NT2/D1 (cell line): ENCODE results near the gene ARSB.

Source experiments
- DNase-seq: peaks from one replicate; pipeline ENCODE4 v3.0.0-alpha.2; 2011; ENCODE audit warnings: low read depth, low spot score
- H3K27me3 ChIP-seq: 2 replicates; pipeline ENCODE4 v1.6.0; 2011; ENCODE audit warnings: mild to moderate bottlenecking; ENCODE audit not compliant: insufficient read length, insufficient read depth
- H3K36me3 ChIP-seq: 2 replicates; pipeline ENCODE4 v1.6.1; 2011; ENCODE audit warnings: mild to moderate bottlenecking, low read length, mixed read lengths; ENCODE audit not compliant: insufficient read depth, insufficient read length
- H3K4me1 ChIP-seq: 2 replicates; pipeline ENCODE4 v1.5.1; 2011; ENCODE audit not compliant: insufficient read depth, insufficient read length
- H3K4me3 ChIP-seq: 2 replicates; pipeline ENCODE4 v1.5.1; 2011; ENCODE audit warnings: low read depth; ENCODE audit not compliant: insufficient read length
- H3K9ac ChIP-seq: 2 replicates; pipeline ENCODE4 v1.6.0; 2011; ENCODE audit warnings: low read depth; ENCODE audit not compliant: insufficient read length
- H3K9me3 ChIP-seq: 2 replicates; pipeline ENCODE4 v1.5.1; 2011; ENCODE audit warnings: mild to moderate bottlenecking, low read length; ENCODE audit not compliant: insufficient read depth
- SUZ12 ChIP-seq: IDR thresholded peaks from 2 replicates; pipeline ENCODE4 v1.6.1; 2011; ENCODE audit not compliant: insufficient read length, insufficient read depth; ENCODE audit errors: extremely low read depth
- YY1 ChIP-seq: IDR thresholded peaks from 2 replicates; pipeline ENCODE4 v1.6.1; 2011; ENCODE audit not compliant: insufficient read length, insufficient read depth
- ZNF274 ChIP-seq: IDR thresholded peaks from 2 replicates; pipeline ENCODE4 v1.6.1; 2011; ENCODE audit warnings: mild to moderate bottlenecking, low read depth, low read length

ARSB gene

GRCh38 chr5:78793907-78794662 is 191.0 kb downstream of the ARSB start:
- DNase-seq: no peak
- H3K9ac ChIP-seq: no peak overlapping the region
- no peaks in the 10 kb centered on the region for H3K27me3 ChIP-seq
- no peaks in the 10 kb centered on the region for H3K36me3 ChIP-seq
- H3K4me1 ChIP-seq: no peaks in the 10 kb centered on the region
- no peak overlapping the region for H3K4me3 ChIP-seq
- TF ChIP-seq YY1 (no peak), ZNF274 (no peak), SUZ12 (no peak)
- H3K9me3 ChIP-seq: no peaks in the 10 kb centered on the region

- Histone ChIP-seq H3K36me3 (no peaks in the 10 kb centered on the region), H3K27me3 (no peaks in the 10 kb centered on the region), H3K9ac (no peak overlapping the region), H3K9me3 (no peaks in the 10 kb centered on the region), H3K4me3 (no peak overlapping the region), H3K4me1 (no peaks in the 10 kb centered on the region)
- no peak for TF ChIP-seq ZNF274
- no peak for TF ChIP-seq YY1
- TF ChIP-seq SUZ12: no peak
- DNase-seq: no peak
Measured at GRCh38 chr5:78792345-78793055, 192.6 kb downstream of the ARSB start.

GRCh38 chr5:78791501-78792100 is 193.5 kb downstream of the ARSB start:
- Histone ChIP-seq H3K27me3 (no peaks in the 10 kb centered on the region), H3K36me3 (no peaks in the 10 kb centered on the region), H3K9me3 (no peaks in the 10 kb centered on the region), H3K4me1 (no peaks in the 10 kb centered on the region), H3K9ac (no peak overlapping the region), H3K4me3 (no peak overlapping the region)
- no peak for DNase-seq
- TF ChIP-seq YY1: no peak
- TF ChIP-seq SUZ12: no peak
- no peak for TF ChIP-seq ZNF274

GRCh38 chr5:78787783-78788182 is 197.3 kb downstream of the ARSB start:
- no peak for DNase-seq
- Histone ChIP-seq H3K27me3 (no peaks in the 10 kb centered on the region), H3K9me3 (no peaks in the 10 kb centered on the region), H3K4me3 (no peak overlapping the region), H3K4me1 (no peaks in the 10 kb centered on the region), H3K36me3 (no peaks in the 10 kb centered on the region), H3K9ac (no peak overlapping the region)
- TF ChIP-seq YY1 (no peak), ZNF274 (no peak), SUZ12 (no peak)

- H3K4me1 ChIP-seq: no peaks in the 10 kb centered on the region
- H3K9ac ChIP-seq: no peak overlapping the region
- TF ChIP-seq SUZ12 (no peak), YY1 (no peak), ZNF274 (no peak)
- H3K9me3 ChIP-seq: no peaks in the 10 kb centered on the region
- H3K27me3 ChIP-seq: no peaks in the 10 kb centered on the region
- no peak overlapping the region for H3K4me3 ChIP-seq
- no peaks in the 10 kb centered on the region for H3K36me3 ChIP-seq
- DNase-seq: no peak
Measured at GRCh38 chr5:78785454-78785853, 199.7 kb downstream of the ARSB start.

GRCh38 chr5:78783434-78784130 is 201.5 kb downstream of the ARSB start:
- Histone ChIP-seq H3K4me3 (no peak overlapping the region), H3K9me3 (no peaks in the 10 kb centered on the region), H3K36me3 (no peaks in the 10 kb centered on the region), H3K4me1 (no peaks in the 10 kb centered on the region), H3K27me3 (no peaks in the 10 kb centered on the region), H3K9ac (no peak overlapping the region)
- TF ChIP-seq ZNF274: no peak
- TF ChIP-seq YY1: no peak
- TF ChIP-seq SUZ12: no peak
- DNase-seq: no peak
